Ureter (tissue), 1 donor: ENCODE data around the gene CATSPERB. TPM values are rescaled to one million over a fixed set of nuclear protein-coding genes. Genes with fewer than 3 reads are reported as not detected.
"Not testable (repeated sequence)": the region's sequence is repeated elsewhere in the genome, so short reads cannot be mapped to it uniquely, and the experiment has no call there.

Experiments used
- DNase-seq: peaks from one replicate; pipeline ENCODE4 v3.0.0-alpha.2; 2020; ENCODE audit warnings: low spot score
- total RNA-seq: library from RNA; stranded (reverse); gene quantifications from one replicate; pipeline ENCODE4 v1.2.4, GENCODE V29; 2023
- donor health status: DM: yes; HTN: yes; CAD: no.

CATSPERB gene
- total RNA-seq, 1 donor from 2014 or later, result 7.3 TPM

DNA sequence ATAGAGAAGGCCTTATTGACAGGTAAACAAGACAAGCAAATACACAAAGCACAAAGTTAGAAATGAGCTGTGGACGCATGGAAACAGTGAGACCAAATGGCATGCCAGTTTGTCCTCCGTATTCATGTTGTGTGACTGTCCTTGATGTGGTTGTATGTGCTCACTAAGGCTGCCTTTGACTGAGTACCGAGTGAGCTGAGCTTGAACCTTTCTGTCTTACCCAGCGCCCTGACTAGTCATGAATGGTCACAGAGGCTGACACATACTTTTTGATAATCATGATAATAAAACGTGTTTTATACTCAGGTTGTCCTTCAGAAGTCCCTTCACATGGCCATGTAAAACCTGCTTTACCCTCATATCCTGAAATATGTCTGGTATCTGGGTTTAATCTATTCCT is 553 bp upstream of the CATSPERB start:
- no peak for DNase-seq

DNA sequence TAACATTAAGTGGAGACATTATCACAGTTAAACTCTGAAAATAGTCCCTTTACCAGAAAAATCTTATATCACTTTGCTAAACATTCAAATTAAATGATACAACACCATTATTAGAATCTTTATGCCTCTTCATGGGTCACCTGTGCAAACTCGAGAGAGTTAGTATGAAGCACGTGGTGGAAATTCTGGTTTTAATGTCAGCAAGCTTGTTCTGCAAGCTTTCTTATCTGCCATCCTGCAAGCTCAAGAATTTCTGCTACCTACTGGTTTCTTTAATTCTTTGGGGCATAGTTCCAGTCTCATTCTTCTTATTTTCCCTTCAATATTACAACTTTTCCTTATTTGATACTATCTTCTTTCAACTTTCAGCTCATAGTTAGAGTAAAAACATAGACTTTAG is 868 bp downstream of the CATSPERB start:
- DNase-seq, result no peak

- DNase-seq, result no peak
Measured at GRCh38 chr14:91729756-91730155, 2.1 kb downstream of the CATSPERB start.

DNA sequence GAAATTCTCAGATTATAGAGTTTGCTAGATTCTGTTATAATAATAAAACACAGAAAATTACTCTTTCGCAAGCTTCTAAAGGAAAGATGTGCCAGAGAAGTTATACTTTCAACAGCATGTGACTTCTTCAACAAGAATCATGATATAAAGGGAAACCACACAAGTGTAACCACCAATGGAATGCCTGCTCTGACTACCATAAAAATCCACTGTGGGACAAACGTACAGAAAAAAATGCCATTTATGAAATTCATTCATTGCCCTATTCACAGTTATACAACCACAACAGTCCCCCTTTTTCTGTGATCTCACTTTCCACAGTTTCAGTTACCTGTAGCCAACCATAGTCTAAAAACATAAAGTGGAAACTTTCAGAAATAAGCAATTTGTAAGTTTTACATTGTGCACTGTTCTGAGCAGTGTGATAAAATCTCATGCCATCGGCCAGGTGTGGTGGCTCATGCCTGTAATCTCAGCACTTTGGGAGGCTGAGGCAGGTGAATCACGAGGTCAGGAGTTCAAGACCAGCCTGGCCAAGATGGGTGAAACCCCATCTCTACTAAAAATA is 3.2 kb downstream of the CATSPERB start:
- DNase-seq, result no peak

- no peak for DNase-seq
Measured at GRCh38 chr14:91727121-91727520, 4.8 kb downstream of the CATSPERB start.

GRCh38 chr14:91723501-91723900 is 8.4 kb downstream of the CATSPERB start:
- no peak for DNase-seq

- no peak for DNase-seq
Measured at GRCh38 chr14:91722386-91722785, 9.5 kb downstream of the CATSPERB start.

DNA sequence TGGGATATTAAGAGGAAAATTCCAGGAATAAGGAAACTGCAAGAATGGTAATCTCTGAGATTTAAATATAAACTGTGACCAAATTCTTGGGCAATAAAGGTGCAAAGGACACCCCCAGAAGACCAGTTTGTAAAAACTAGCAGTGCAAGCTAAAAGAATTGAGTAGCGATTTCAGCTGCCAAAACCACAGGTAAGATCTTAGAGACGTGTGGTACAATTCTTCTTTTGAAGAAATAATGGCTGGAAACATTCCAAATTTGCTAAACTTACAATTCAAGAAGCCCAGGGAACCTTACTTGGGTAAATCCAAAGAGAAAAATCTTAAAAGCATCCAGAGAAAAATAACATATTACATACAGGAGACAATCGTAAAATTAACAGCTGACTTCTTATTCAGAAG is 12.0 kb downstream of the CATSPERB start:
- DNase-seq, result no peak

- DNase-seq, result no peak
Measured at GRCh38 chr14:91716999-91717398, 14.9 kb downstream of the CATSPERB start.

- DNase-seq, result no peak
Measured at GRCh38 chr14:91714805-91715204, 17.1 kb downstream of the CATSPERB start.

- no peak for DNase-seq
Measured at GRCh38 chr14:91708795-91709194, 23.1 kb downstream of the CATSPERB start.

DNA sequence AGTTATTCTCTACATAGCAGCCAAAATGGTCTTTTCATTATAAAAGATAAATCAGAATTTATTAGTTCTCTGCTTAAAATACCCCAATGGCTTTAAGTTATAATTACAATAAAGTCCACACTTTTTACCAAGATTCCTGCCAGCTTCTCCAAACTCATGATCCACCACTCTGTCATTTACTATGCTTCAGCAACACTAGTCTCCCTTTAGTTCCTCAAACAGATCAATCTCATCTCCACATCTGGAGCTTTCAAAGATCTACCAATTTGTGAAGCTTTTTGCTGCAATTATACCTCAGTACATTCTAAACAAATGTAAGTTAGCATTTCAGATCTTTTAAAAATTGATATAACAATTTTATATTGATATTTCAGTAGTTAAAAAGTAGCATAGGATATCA is 24.9 kb downstream of the CATSPERB start:
- no peak for DNase-seq

DNA sequence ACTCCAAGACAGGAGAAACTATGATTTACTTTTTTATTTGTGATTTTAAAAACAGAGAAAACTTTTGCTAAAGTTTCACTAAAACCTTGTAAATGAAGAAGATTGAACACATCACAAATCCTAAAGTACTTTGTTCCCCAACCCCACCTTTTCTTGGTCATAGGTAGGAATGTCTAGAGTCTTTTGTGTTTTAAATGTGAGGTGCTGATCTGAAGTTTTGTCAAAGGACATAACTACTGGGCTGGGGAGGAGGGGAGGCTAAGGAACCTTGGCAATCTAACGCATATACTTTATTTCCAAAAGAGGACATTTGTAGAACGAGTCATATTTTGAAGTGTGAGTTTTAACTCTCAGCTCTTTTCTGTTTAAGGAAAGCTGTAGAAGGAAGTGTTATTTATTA is 37.2 kb downstream of the CATSPERB start:
- DNase-seq, result no peak

DNA sequence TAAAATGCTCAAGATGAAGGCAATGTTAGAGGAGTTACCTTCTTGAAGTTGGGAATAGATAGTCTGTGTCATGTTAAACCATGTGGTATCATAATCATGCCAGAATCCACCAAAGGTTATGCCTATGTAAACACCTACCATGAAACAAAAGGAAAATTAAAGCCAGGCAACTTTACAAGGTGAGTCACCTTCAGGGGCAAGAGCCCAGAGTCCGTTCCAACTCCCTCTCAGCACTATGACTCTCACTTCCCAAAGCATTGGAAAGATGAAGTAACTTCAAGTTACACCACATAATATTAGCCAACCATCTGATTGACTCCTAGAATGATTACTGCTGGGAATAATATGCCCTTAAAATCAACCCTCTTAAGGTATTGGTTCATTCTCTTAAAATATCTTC is 38.5 kb downstream of the CATSPERB start:
- no peak for DNase-seq

DNA sequence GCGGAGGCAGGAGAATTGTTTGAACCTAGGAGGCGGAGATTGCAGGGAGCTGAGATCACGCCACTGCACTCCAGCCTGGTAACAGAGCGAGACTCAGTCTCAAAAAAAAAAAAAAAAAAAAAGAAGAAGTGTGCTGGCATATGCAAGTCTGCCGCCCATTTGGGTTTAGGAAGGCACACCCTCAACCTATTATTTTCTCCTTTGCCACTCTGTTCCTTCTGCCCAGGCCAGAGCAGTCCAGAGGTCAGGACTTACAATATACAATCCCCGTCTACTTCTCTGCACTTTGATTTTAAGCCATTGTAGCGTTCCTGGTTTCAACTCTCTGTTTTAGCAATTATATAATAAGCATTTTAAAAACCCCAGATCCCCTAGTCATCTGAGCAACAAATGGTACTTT is 39.8 kb downstream of the CATSPERB start:
- no peak for DNase-seq

GRCh38 chr14:91689608-91690007 is 42.3 kb downstream of the CATSPERB start:
- DNase-seq, result no peak

GRCh38 chr14:91687436-91687835 is 44.5 kb downstream of the CATSPERB start:
- DNase-seq, result not testable (repeated sequence)

GRCh38 chr14:91685600-91685999 is 46.3 kb downstream of the CATSPERB start:
- no peak for DNase-seq

DNA sequence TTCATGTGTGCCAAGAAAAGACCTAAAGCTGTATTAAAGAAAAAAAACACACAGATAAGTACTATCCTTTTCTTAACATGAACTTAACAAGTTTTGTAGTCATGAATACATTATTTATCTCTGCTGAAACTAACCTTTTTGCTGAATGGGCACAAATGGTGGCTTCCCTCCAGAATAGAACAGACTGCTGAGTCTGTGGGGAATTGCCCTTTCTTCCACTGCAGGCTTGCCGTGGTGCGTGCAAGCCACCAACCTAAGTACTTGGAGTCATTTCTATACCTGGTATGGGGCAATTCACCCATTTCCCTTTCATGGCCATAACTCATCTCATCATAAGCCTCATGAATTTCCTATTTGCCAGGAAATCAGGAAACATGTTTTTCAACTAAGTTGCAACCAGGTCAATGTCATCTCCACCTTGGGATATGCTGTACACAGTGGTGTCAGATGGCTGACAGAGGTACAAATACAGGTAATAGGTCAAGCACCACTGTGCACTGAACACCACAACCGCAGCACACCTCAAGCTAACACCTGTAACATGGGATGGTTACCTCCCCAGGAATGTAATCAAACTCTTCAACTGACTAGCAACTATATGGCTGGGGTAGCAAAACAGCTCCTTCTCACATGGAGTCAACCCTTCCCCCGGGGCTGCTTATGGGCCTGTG is 49.9 kb downstream of the CATSPERB start:
- DNase-seq, result no peak

- DNase-seq, result no peak
Measured at GRCh38 chr14:91681118-91681517, 50.8 kb downstream of the CATSPERB start.

GRCh38 chr14:91679273-91679672 is 52.6 kb downstream of the CATSPERB start:
- no peak for DNase-seq

DNA sequence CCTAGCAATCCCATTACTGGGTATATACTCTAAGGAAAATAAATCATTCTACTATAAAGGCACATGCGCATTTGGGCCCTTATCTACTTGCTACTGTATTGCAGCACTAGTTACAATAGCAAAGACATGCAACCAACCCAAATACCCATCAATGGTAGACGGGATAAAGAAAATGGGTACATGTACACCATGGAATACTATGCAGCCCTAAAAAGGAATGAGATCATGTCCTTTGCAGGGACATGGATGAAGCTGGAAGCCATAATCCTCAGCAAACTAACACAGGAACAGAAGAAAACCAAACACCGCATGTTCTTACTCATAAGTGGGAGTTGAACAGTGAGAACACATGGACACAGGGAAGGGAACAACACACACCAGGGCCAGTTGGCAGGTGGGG is 54.2 kb downstream of the CATSPERB start:
- not testable (repeated sequence) for DNase-seq

GRCh38 chr14:91674911-91675310 is 57.0 kb downstream of the CATSPERB start:
- DNase-seq, result no peak

DNA sequence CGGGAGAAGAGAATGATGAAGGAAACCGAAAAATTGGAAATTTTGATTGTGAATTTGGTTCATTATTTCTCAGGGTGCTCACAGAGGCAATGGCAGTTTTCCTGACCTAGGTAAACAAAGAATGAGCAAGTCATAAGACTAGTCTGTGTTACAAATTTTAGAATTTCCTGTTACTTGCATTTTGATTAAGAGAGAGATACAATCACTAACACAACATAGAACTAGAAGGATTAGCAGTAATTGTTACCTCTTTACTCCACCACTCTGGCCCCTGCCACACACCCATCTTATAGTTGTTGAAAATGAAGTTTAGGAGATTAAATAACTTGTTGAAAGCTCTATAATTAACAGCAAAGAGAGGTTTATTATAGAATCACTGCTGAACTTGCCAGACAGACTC is 62.0 kb downstream of the CATSPERB start:
- no peak for DNase-seq
